ENCODE results near the gene CCL25.

Gene CCL25

DNA sequence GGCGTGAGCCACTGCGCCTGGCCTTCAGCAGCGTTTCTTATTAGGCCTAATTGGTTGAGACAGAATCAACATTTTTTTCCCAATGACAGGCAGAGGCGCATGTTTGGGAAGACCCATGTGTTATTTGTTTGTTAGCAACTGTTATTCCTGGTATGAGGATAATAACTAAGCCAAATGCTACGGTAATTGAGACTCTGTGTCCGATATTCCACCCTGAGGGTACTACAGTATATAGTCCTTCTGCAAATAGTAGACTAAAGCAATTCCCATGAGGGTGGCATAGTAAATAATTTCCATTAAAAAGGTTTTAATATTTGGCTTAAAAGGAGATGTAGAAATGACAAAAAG is 18.4 kb upstream of the CCL25 start:
- TF ChIP-seq, protein P1, sequence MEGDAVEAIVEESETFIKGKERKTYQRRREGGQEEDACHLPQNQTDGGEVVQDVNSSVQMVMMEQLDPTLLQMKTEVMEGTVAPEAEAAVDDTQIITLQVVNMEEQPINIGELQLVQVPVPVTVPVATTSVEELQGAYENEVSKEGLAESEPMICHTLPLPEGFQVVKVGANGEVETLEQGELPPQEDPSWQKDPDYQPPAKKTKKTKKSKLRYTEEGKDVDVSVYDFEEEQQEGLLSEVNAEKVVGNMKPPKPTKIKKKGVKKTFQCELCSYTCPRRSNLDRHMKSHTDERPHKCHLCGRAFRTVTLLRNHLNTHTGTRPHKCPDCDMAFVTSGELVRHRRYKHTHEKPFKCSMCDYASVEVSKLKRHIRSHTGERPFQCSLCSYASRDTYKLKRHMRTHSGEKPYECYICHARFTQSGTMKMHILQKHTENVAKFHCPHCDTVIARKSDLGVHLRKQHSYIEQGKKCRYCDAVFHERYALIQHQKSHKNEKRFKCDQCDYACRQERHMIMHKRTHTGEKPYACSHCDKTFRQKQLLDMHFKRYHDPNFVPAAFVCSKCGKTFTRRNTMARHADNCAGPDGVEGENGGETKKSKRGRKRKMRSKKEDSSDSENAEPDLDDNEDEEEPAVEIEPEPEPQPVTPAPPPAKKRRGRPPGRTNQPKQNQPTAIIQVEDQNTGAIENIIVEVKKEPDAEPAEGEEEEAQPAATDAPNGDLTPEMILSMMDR (conservative IDR thresholded peaks at IDR 0.05; ENCODE audit: control insufficient read depth, insufficient read depth, low read depth, low read length): no peak
- H3K4me3 ChIP-seq (ENCODE audit: control insufficient read depth, low read depth, low read length): no peak overlapping the region
- no peak for DNase-seq (ENCODE audit: low read depth)

DNA sequence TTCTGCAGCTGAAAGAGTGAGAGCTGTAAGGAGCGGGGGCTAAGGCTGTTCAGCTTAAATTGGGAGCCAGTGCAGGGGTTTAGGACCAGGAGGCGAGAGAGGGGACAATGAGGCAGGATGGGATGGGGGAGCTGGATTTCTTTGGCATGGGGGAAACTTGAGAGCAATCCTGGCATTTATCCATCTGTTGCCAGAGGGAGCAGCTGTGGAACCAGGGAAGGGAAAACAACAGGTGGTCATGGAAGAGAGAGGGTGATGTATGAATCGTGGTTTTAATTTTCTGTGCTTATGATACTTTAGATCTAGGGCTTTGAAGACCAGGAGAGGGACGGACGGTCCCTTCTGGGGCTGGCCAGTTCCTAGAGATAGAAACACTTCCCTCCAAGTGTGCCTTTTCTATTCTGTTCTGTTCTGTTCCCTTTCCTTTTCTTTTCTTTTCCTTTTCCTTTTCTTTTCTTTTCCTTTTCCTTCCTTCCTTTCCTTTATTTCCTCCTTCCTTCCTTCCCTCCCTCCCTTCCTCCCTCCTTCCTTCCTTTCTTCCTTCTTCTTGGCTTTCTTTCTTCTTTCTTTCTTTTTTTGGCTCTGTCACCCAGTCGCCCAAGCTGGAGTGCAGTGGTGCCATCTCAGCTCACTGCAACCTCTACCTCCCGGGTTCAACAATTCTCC is 16.0 kb upstream of the CCL25 start:
- TF ChIP-seq, protein P1 (conservative IDR thresholded peaks at IDR 0.05; ENCODE audit: control insufficient read depth, insufficient read depth, low read depth, low read length): no peak
- no peak overlapping the region for H3K4me3 ChIP-seq (ENCODE audit: control insufficient read depth, low read depth, low read length)
- DNase-seq (ENCODE audit: low read depth): no peak

GRCh38 chr19:8038815-8039214 is 13.7 kb upstream of the CCL25 start:
- no peak for DNase-seq (ENCODE audit: low read depth)
- TF ChIP-seq, protein P1 (conservative IDR thresholded peaks at IDR 0.05; ENCODE audit: control insufficient read depth, insufficient read depth, low read depth, low read length): no peak
- H3K4me3 ChIP-seq (ENCODE audit: control insufficient read depth, low read depth, low read length): no peak overlapping the region

GRCh38 chr19:8039231-8039630 is 13.3 kb upstream of the CCL25 start:
- no peak overlapping the region for H3K4me3 ChIP-seq (ENCODE audit: control insufficient read depth, low read depth, low read length)
- TF ChIP-seq, protein P1 (conservative IDR thresholded peaks at IDR 0.05; ENCODE audit: control insufficient read depth, insufficient read depth, low read depth, low read length): no peak
- DNase-seq (ENCODE audit: low read depth): no peak

GRCh38 chr19:8041531-8041931 is 11.0 kb upstream of the CCL25 start:
- no peak for DNase-seq (ENCODE audit: low read depth)
- TF ChIP-seq, protein P1 (conservative IDR thresholded peaks at IDR 0.05; ENCODE audit: control insufficient read depth, insufficient read depth, low read depth, low read length): no peak
- no peak overlapping the region for H3K4me3 ChIP-seq (ENCODE audit: control insufficient read depth, low read depth, low read length)

GRCh38 chr19:8042900-8043299 is 9.7 kb upstream of the CCL25 start:
- DNase-seq (ENCODE audit: low read depth): no peak
- TF ChIP-seq, protein P1 (conservative IDR thresholded peaks at IDR 0.05; ENCODE audit: control insufficient read depth, insufficient read depth, low read depth, low read length): no peak
- H3K4me3 ChIP-seq (ENCODE audit: control insufficient read depth, low read depth, low read length): no peak overlapping the region

DNA sequence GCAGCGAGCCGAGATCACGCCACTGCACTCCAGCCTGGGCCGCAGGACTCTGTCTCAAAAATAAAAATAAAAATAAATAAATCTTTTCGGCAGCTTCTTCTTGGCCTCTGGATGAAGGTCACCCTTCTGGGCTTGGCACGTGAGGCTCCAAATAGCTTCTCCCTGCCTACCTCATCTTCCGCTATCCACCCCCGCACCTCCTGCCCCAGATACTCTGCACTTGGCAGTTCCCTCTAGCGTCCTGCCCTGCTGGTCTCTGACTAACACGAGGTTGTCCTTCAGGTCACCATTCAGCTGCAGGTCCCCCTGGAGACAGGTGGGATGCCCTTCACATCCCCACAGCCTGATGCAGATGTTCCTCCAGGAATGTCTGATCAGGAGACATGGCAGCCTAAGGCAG is 8.5 kb upstream of the CCL25 start:
- DNase-seq (ENCODE audit: low read depth): peak; percentile 18
- no peak overlapping the region for H3K4me3 ChIP-seq (ENCODE audit: control insufficient read depth, low read depth, low read length)
- TF ChIP-seq, protein P1 (conservative IDR thresholded peaks at IDR 0.05; ENCODE audit: control insufficient read depth, insufficient read depth, low read depth, low read length): no peak
